Body of pancreas (tissue), 4 donors: ENCODE data around the gene WBP11.

Experiments used
- CTCF ChIP-seq, 7 experiments: fragments of 450-650 bp in 4 of 7; fragments of 200-600 bp in 3 of 7; sonication (generic) in 3 of 7; IDR thresholded peaks; one replicate each; pipeline ENCODE4 v1.5.1; 2016 to 2019; ENCODE audit warnings: antibody characterized with exemption in 7 of 7
- POLR2A ChIP-seq, 3 donors: fragments of 450-650 bp; IDR thresholded peaks; one replicate each; pipeline ENCODE4 v1.6.1; 2016; ENCODE audit warnings: antibody characterized with exemption in 3 of 3, mild to moderate bottlenecking in 2 of 3

- no peak for TF ChIP-seq POLR2A (IDR thresholded peaks at IDR 0.05)
- no peak for TF ChIP-seq CTCF (IDR thresholded peaks at IDR 0.05)
Observed at GRCh38 chr12:14836336-14837210, 33.3 kb upstream of the WBP11 start.
